GM18951 (cell line): ENCODE data around the gene CPSF4L.
"Not testable (repeated sequence)": the region's sequence is repeated elsewhere in the genome, so short reads cannot be mapped to it uniquely, and the experiment has no call there.

Experiments used
- POLR2A ChIP-seq: IDR thresholded peaks from 4 replicates; pipeline ENCODE4 v1.6.1; 2011; ENCODE audit warnings: mild to moderate bottlenecking; ENCODE audit not compliant: insufficient read length, insufficient read depth; ENCODE audit errors: extremely low read depth
- in situ Hi-C: fragments of 300-500 bp; cut with MboI; formaldehyde crosslinking; loops from one replicate; pipeline ENCODE4 v1.12.0; 2022; ENCODE audit warnings: low sequenced_read_pairs, mixed read lengths, inconsistent platforms; ENCODE audit not compliant: unreplicated experiment

Gene CPSF4L

GRCh38 chr17:73261617-73261951, at the start of gene CPSF4L:
CPSF4L (minus strand) TSS chr17:73261880; CDS start chr17:73261818, 62 bp downstream.
- no peak for TF ChIP-seq POLR2A
- in situ Hi-C loops = no loop called here

GRCh38 chr17:73311428-73311780, 49.7 kb upstream of the CPSF4L start:
- in situ Hi-C loops = no loop called here
- TF ChIP-seq POLR2A = no peak

- TF ChIP-seq POLR2A = no peak
- in situ Hi-C loops = no loop called here
Measured at GRCh38 chr17:73309727-73310596, 48.3 kb upstream of the CPSF4L start.

GRCh38 chr17:73308959-73309358, 47.3 kb upstream of the CPSF4L start:
- in situ Hi-C loops = not testable (repeated sequence)

- in situ Hi-C loops = no loop called here
- no peak for TF ChIP-seq POLR2A
Measured at GRCh38 chr17:73308017-73308823, 46.5 kb upstream of the CPSF4L start.

GRCh38 chr17:73307130-73307529, 45.5 kb upstream of the CPSF4L start:
- in situ Hi-C loops = no loop called here

GRCh38 chr17:73305845-73306836, 44.5 kb upstream of the CPSF4L start:
- in situ Hi-C loops = no loop called here
- no peak for TF ChIP-seq POLR2A

More at GRCh38 chr17:73307130-73307529, 45.5 kb upstream of the CPSF4L start:
- TF ChIP-seq POLR2A = no peak

- TF ChIP-seq POLR2A = no peak
- in situ Hi-C loops = no loop called here
Measured at GRCh38 chr17:73304971-73305812, 43.5 kb upstream of the CPSF4L start.

GRCh38 chr17:73304438-73304837, 42.8 kb upstream of the CPSF4L start:
- in situ Hi-C loops = no loop called here
- TF ChIP-seq POLR2A = no peak

GRCh38 chr17:73302189-73302588, 40.5 kb upstream of the CPSF4L start:
- in situ Hi-C loops = no loop called here
- no peak for TF ChIP-seq POLR2A

- in situ Hi-C loops = no loop called here
- no peak for TF ChIP-seq POLR2A
Measured at GRCh38 chr17:73301369-73301768, 39.7 kb upstream of the CPSF4L start.

- TF ChIP-seq POLR2A = no peak
- in situ Hi-C loops = no loop called here
Measured at GRCh38 chr17:73300392-73300791, 38.7 kb upstream of the CPSF4L start.
